ENCODE data around the gene SFRP5.

The SFRP5 gene

GRCh38 chr10:97785231-97785630 lies 13.4 kb upstream of the SFRP5 start:
- DNase-seq = no peak

- DNase-seq = no peak
Measured at GRCh38 chr10:97784200-97784810, 12.5 kb upstream of the SFRP5 start.

GRCh38 chr10:97782455-97783228 lies 10.8 kb upstream of the SFRP5 start:
- peak; percentile 35 for DNase-seq

- no peak for DNase-seq
Measured at GRCh38 chr10:97781618-97782331, 10.0 kb upstream of the SFRP5 start.

- no peak for DNase-seq
Measured at GRCh38 chr10:97780841-97781617, 9.2 kb upstream of the SFRP5 start.

GRCh38 chr10:97779975-97780374 lies 8.2 kb upstream of the SFRP5 start:
- no peak for DNase-seq

- DNase-seq = no peak
Measured at GRCh38 chr10:97779492-97779891, 7.7 kb upstream of the SFRP5 start.

- no peak for DNase-seq
Measured at GRCh38 chr10:97778452-97779302, 6.9 kb upstream of the SFRP5 start.

GRCh38 chr10:97777143-97777542 lies 5.3 kb upstream of the SFRP5 start:
- DNase-seq = no peak

- DNase-seq = no peak
Measured at GRCh38 chr10:97774811-97775294, 3.1 kb upstream of the SFRP5 start.

- DNase-seq = no peak
Measured at GRCh38 chr10:97773096-97773495, 1.3 kb upstream of the SFRP5 start.

GRCh38 chr10:97771055-97771891 lies 526 bp downstream of the SFRP5 start:
- no peak for DNase-seq

GRCh38 chr10:97770255-97770654 lies 1.5 kb downstream of the SFRP5 start:
- DNase-seq = no peak

- DNase-seq = no peak
Measured at GRCh38 chr10:97768322-97769315, 3.2 kb downstream of the SFRP5 start.

- DNase-seq = no peak
Measured at GRCh38 chr10:97766996-97767924, 4.5 kb downstream of the SFRP5 start.

- no peak for DNase-seq
Measured at GRCh38 chr10:97766106-97766810, 5.5 kb downstream of the SFRP5 start.

GRCh38 chr10:97765201-97765600 lies 6.6 kb downstream of the SFRP5 start:
- DNase-seq = no peak

- no peak for DNase-seq
Measured at GRCh38 chr10:97764519-97764931, 7.3 kb downstream of the SFRP5 start.
